Measurements from ENCODE around the gene PNCK.

Gene PNCK

GRCh38 chrX:153662266-153662665 lies 11.3 kb downstream of the PNCK start:
- peak; percentile 22 to 39 for DNase-seq (ENCODE audit: low read depth in 2 of 2, low spot score in 1 of 2)

GRCh38 chrX:153659268-153659667 lies 14.3 kb downstream of the PNCK start:
- no peak for DNase-seq (ENCODE audit: low read depth in 2 of 2, low spot score in 1 of 2)

- no peak for DNase-seq (ENCODE audit: low read depth in 2 of 2, low spot score in 1 of 2)
These were observed 16.5 kb downstream of the PNCK start for GRCh38 chrX:153657161-153657560.

- no peak for DNase-seq (ENCODE audit: low read depth in 2 of 2, low spot score in 1 of 2)
These were observed 20.1 kb downstream of the PNCK start for GRCh38 chrX:153653556-153653955.

GRCh38 chrX:153651540-153652079 lies 22.0 kb downstream of the PNCK start:
- DNase-seq (ENCODE audit: low read depth in 2 of 2, low spot score in 1 of 2): no peak

GRCh38 chrX:153650959-153651358 lies 22.7 kb downstream of the PNCK start:
- no peak for DNase-seq (ENCODE audit: low read depth in 2 of 2, low spot score in 1 of 2)

GRCh38 chrX:153649915-153650782 lies 23.5 kb downstream of the PNCK start:
- no peak for DNase-seq (ENCODE audit: low read depth in 2 of 2, low spot score in 1 of 2)

- DNase-seq (ENCODE audit: low read depth in 2 of 2, low spot score in 1 of 2): peak in 1 of 2 donors; percentile 3
These were observed 24.3 kb downstream of the PNCK start for GRCh38 chrX:153649178-153649914.

GRCh38 chrX:153648358-153649177 lies 25.0 kb downstream of the PNCK start:
- DNase-seq (ENCODE audit: low read depth in 2 of 2, low spot score in 1 of 2): no peak

GRCh38 chrX:153647461-153648357 lies 25.9 kb downstream of the PNCK start:
- no peak for DNase-seq (ENCODE audit: low read depth in 2 of 2, low spot score in 1 of 2)

- no peak for DNase-seq (ENCODE audit: low read depth in 2 of 2, low spot score in 1 of 2)
These were observed 26.8 kb downstream of the PNCK start, which contains the start of gene DUSP9 for GRCh38 chrX:153646620-153647373. TSS of gene DUSP9 (plus strand) at chrX:153647203. CDS start at chrX:153647954, 751 bp downstream.

GRCh38 chrX:153645921-153646488 lies 27.6 kb downstream of the PNCK start:
- no peak for DNase-seq (ENCODE audit: low read depth in 2 of 2, low spot score in 1 of 2)

GRCh38 chrX:153645151-153645550 lies 28.5 kb downstream of the PNCK start:
- no peak for DNase-seq (ENCODE audit: low read depth in 2 of 2, low spot score in 1 of 2)

GRCh38 chrX:153644356-153645125 lies 29.1 kb downstream of the PNCK start:
- no peak for DNase-seq (ENCODE audit: low read depth in 2 of 2, low spot score in 1 of 2)

GRCh38 chrX:153643431-153644351 lies 29.9 kb downstream of the PNCK start:
- DNase-seq (ENCODE audit: low read depth in 2 of 2, low spot score in 1 of 2): no peak

- no peak for DNase-seq (ENCODE audit: low read depth in 2 of 2, low spot score in 1 of 2)
These were observed 30.8 kb downstream of the PNCK start for GRCh38 chrX:153642655-153643430.

All from stimulated activated CD8-positive, alpha-beta memory T cell treated with anti-CD3 and anti-CD28 coated beads, Interleukin-4, amount 100 ng/mL, for 1 hour (primary cell).